B cell (primary cell): ENCODE results near the gene DDX17. TPM values are rescaled to one million over a fixed set of nuclear protein-coding genes. Genes with fewer than 3 reads are reported as not detected.

Experiments
- ATAC-seq: fragments of 200-7000 bp; cut with Tn5 transposase; one replicate; pipeline ENCODE4 v1.10.0; 2021; ENCODE audit warnings: low read depth, mild to moderate bottlenecking, moderate number of reproducible peaks, moderate library complexity
- CTCF ChIA-PET: fragments of 350-600 bp; sonication (Branson Sonifier 250); formaldehyde crosslinking; loops from one replicate; lab custom pipeline; 2021; ENCODE audit warnings: antibody characterized with exemption, inconsistent platforms; lab: Charles Lee
- POLR2A ChIA-PET: fragments of 350-600 bp; sonication (Branson Sonifier 250); formaldehyde crosslinking; loops from one replicate; lab custom pipeline; 2021; ENCODE audit warnings: antibody characterized with exemption; lab: Charles Lee
- DNase-seq: peaks from one replicate; pipeline ENCODE4 v3.0.0; 2013
- H2AFZ ChIP-seq: 2 replicates; pipeline ENCODE4 v1.6.1; 2012; ENCODE audit warnings: mild to moderate bottlenecking, low read depth, low read length; ENCODE audit not compliant: insufficient read depth, poor library complexity, severe bottlenecking
- H3K27ac ChIP-seq, 2 donors: 1 replicate in 1 of 2; 2 replicates in 1 of 2; pipeline ENCODE4 v1.5.1; 2012 to 2013; ENCODE audit warnings: low read length in 2 of 2, mild to moderate bottlenecking in 2 of 2, moderate library complexity in 1 of 2
- H3K27me3 ChIP-seq, 4 experiments: fragments of 200-600 bp in 1 of 4; sonication (generic) in 1 of 4; replicated peaks in 1 of 4; 1 replicate in 2 of 4; 2 replicates in 2 of 4; pipeline versions ENCODE4 v1.6.1 to v1.7.0; 2013 to 2016; ENCODE audit warnings: low read length in 3 of 4, mild to moderate bottlenecking in 2 of 4, mixed read lengths in 1 of 4, moderate library complexity in 1 of 4; ENCODE audit not compliant: insufficient read depth in 4 of 4, control insufficient read depth in 3 of 4; ENCODE audit errors: control extremely low read depth in 1 of 4
- H3K36me3 ChIP-seq, 2 experiments: replicated peaks in 1 of 2; 1 replicate in 1 of 2; 2 replicates in 1 of 2; pipeline versions ENCODE4 v1.6.1 to v1.7.1; 2013; ENCODE audit warnings: low read length in 1 of 2; ENCODE audit not compliant: insufficient read depth in 2 of 2, control insufficient read depth in 1 of 2; ENCODE audit errors: control extremely low read depth in 1 of 2, extremely low read depth in 1 of 2
- H3K4me1 ChIP-seq, 2 donors: fragments of 200-600 bp in 1 of 2; sonication (generic) in 1 of 2; 1 replicate in 1 of 2; 2 replicates in 1 of 2; pipeline versions ENCODE4 v1.5.1 to v1.6.1; 2013 to 2017; ENCODE audit warnings: low read length in 2 of 2; ENCODE audit not compliant: control insufficient read depth in 2 of 2, insufficient read depth in 2 of 2
- H3K4me2 ChIP-seq: replicated peaks from 2 replicates; pipeline ENCODE3; 2012; ENCODE audit warnings: mild to moderate bottlenecking, low read depth, low read length; ENCODE audit not compliant: poor library complexity, severe bottlenecking
- H3K4me3 ChIP-seq, 5 experiments: fragments of 200-600 bp in 1 of 5; sonication (generic) in 1 of 5; 1 replicate in 3 of 5; 2 replicates in 2 of 5; pipeline versions ENCODE4 v1.5.1 to v1.7.0; 2011 to 2016; ENCODE audit warnings: low read length in 4 of 5, mild to moderate bottlenecking in 4 of 5, low read depth in 2 of 5, control low read depth in 1 of 5, moderate library complexity in 1 of 5; ENCODE audit not compliant: insufficient read depth in 1 of 5; ENCODE audit errors: control extremely low read depth in 1 of 5, extremely low read depth in 1 of 5
- H3K79me2 ChIP-seq: fragments of 200-600 bp; sonication (generic); one replicate; pipeline ENCODE4 v1.6.0; 2016; ENCODE audit warnings: low read length; ENCODE audit not compliant: control insufficient read depth, insufficient read depth
- H3K9ac ChIP-seq: fragments of 200-600 bp; sonication (generic); 2 replicates; pipeline ENCODE4 v1.6.1; 2017; ENCODE audit warnings: mild to moderate bottlenecking, low read length, moderate library complexity
- H3K9me3 ChIP-seq, 3 donors: one replicate each; pipeline versions ENCODE4 v1.6.1 to v1.7.1; 2013; ENCODE audit warnings: low read length in 2 of 3; ENCODE audit not compliant: control insufficient read depth in 2 of 3, insufficient read depth in 1 of 3; ENCODE audit errors: control extremely low read depth in 1 of 3
- H4K20me1 ChIP-seq: 2 replicates; pipeline ENCODE4 v1.6.0; 2012; ENCODE audit warnings: mild to moderate bottlenecking, low read length; ENCODE audit not compliant: insufficient read depth, control insufficient read depth, poor library complexity, severe bottlenecking
- H3K27ac Mint-ChIP-seq: one replicate; pipeline ENCODE4 v1.8.0; 2021; ENCODE audit warnings: mixed read lengths
- H3K27me3 Mint-ChIP-seq: one replicate; pipeline ENCODE4 v1.8.0; 2021; ENCODE audit warnings: mixed read lengths
- H3K4me1 Mint-ChIP-seq: one replicate; pipeline ENCODE4 v1.8.0; 2021; ENCODE audit warnings: mixed read lengths
- H3K4me3 Mint-ChIP-seq: one replicate; pipeline ENCODE4 v1.8.0; 2021; ENCODE audit warnings: mixed read lengths
- H3K9me3 Mint-ChIP-seq: one replicate; pipeline ENCODE4 v1.8.0; 2022; ENCODE audit warnings: mixed read lengths; ENCODE audit not compliant: insufficient read depth
- EZH2 ChIP-seq: IDR thresholded peaks from 2 replicates; pipeline ENCODE4 v1.6.1; 2012; ENCODE audit warnings: borderline replicate concordance, low read depth, mild to moderate bottlenecking, moderate library complexity, low read length; ENCODE audit not compliant: insufficient read depth, poor library complexity, severe bottlenecking
- WGBS: methylation state at CpG from one replicate; pipeline ENCODE4 v1.1.5; 2013; ENCODE audit warnings: missing lambda C conversion rate; ENCODE audit not compliant: insufficient coverage; 5-methylcytosine and 5-hydroxymethylcytosine counted together
- intact Hi-C: fragments of 100-400 bp; cut with micrococcal nuclease; formaldehyde crosslinking; loops from one replicate; pipeline ENCODE4 v1.10.0; 2022
- polyA plus RNA-seq: library from polyadenylated mRNA; depleted of rRNA; stranded (reverse); fragments of >200 nt; gene quantifications from 2 replicates; pipeline ENCODE4 v1.2.3, GENCODE V29; 2012
- total RNA-seq, 2 donors: library from RNA; stranded (reverse); fragments of 120-200 nt in 1 of 2; gene quantifications; 1 replicate in 1 of 2; 2 replicates in 1 of 2; pipeline versions ENCODE4 v1.2.3 to v1.2.4, GENCODE V29; 2013 to 2022
- TF ChIP-seq, protein P1 (sequence below): fragments of 200-600 bp; IDR thresholded peaks from one replicate; pipeline ENCODE4 v1.8.0; 2022; ENCODE audit warnings: antibody characterized with exemption, mild to moderate bottlenecking

Gene DDX17
- total and polyA plus RNA-seq, 2 donors (not counting 1 experiment from before 2014, with no cell fraction given): 754 to 936 TPM

GRCh38 chr22:38501797-38502672 lies 4.1 kb downstream of the DDX17 start:
- Histone ChIP-seq H3K4me1 (peaks cover 34 to 40% of the 10 kb centered on the region in 2 donors), H3K4me3 (no peak overlapping the region), H3K27me3 (no peaks in the 10 kb centered on the region), H3K36me3 (peaks cover 6 to 70% of the 10 kb centered on the region in 2 experiments), H2AFZ (no peak overlapping the region), H3K79me2 (peaks cover 90% of the 10 kb centered on the region), H3K9me3 (peaks cover 0 to 4% (median 0%) of the 10 kb centered on the region in 3 donors), H3K9ac (no peak overlapping the region), H3K27ac (peak overlapping the region in 1 of 2 donors; percentile 59), H3K4me2 (peak overlapping the region; percentile 91), H4K20me1 (peaks cover 47% of the 10 kb centered on the region)
- ATAC-seq (no peak), DNase-seq (no peak)
- intact Hi-C loops: loop anchor here (10.0 kb wide), 2 partner anchors 153 to 897 kb away; partner anchors contain the start of genes CBY1, FAM227A and GGA1
- ChIA-PET CTCF (interaction anchor here (0.6 to 1.3 kb wide), 4 partner anchors 11 to 445 kb away, joined by 3 to 7 read pairs (median 4); partner anchors contain the start of gene PICK1), POLR2A (interaction anchor here (0.7 kb wide), 2 partner anchors 12 to 215 kb away, joined by 3 to 7 read pairs; no protein-coding TSS in a partner anchor)
- no peak for TF ChIP-seq EZH2
- TF ChIP-seq, protein P1, sequence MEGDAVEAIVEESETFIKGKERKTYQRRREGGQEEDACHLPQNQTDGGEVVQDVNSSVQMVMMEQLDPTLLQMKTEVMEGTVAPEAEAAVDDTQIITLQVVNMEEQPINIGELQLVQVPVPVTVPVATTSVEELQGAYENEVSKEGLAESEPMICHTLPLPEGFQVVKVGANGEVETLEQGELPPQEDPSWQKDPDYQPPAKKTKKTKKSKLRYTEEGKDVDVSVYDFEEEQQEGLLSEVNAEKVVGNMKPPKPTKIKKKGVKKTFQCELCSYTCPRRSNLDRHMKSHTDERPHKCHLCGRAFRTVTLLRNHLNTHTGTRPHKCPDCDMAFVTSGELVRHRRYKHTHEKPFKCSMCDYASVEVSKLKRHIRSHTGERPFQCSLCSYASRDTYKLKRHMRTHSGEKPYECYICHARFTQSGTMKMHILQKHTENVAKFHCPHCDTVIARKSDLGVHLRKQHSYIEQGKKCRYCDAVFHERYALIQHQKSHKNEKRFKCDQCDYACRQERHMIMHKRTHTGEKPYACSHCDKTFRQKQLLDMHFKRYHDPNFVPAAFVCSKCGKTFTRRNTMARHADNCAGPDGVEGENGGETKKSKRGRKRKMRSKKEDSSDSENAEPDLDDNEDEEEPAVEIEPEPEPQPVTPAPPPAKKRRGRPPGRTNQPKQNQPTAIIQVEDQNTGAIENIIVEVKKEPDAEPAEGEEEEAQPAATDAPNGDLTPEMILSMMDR: no peak
- Mint-ChIP-seq H3K4me3 (peak overlapping the region; percentile 99), H3K4me1 (peaks cover 58% of the 10 kb centered on the region), H3K27ac (peak overlapping the region; percentile 17), H3K27me3 (no peaks in the 10 kb centered on the region), H3K9me3 (no peaks in the 10 kb centered on the region)
- 96% methylated on average over 7 of the region's 10 CpGs for WGBS
